ENCODE data around the gene ARL15. TPM values are rescaled to one million over a fixed set of nuclear protein-coding genes. Genes with fewer than 3 reads are reported as not detected.

ARL15 gene
- total and polyA plus RNA-seq, 2 donors (not counting 1 experiment from before 2014, with no cell fraction given), result 5.8 to 20.5 TPM

GRCh38 chr5:53928641-53929040 lies 381.7 kb downstream of the ARL15 start:
- Histone ChIP-seq H3K27me3 (replicated peaks in 1 of 4; ENCODE audit: control extremely low read depth in 1 of 4, control insufficient read depth in 3 of 4, insufficient read depth in 4 of 4, low read length in 3 of 4) (no peaks in the 10 kb centered on the region), H2AFZ (ENCODE audit: insufficient read depth, low read depth, low read length, poor library complexity, severe bottlenecking) (no peak overlapping the region), H3K27ac (ENCODE audit: low read length in 2 of 2) (no peak overlapping the region), H3K9ac (ENCODE audit: low read length) (no peak overlapping the region), H3K36me3 (replicated peaks in 1 of 2; ENCODE audit: control extremely low read depth in 1 of 2, control insufficient read depth in 1 of 2, extremely low read depth in 1 of 2, insufficient read depth in 2 of 2, low read length in 1 of 2) (no peaks in the 10 kb centered on the region), H3K4me2 (replicated peaks; ENCODE audit: low read depth, low read length, poor library complexity, severe bottlenecking) (no peak overlapping the region), H3K4me3 (ENCODE audit: control extremely low read depth in 1 of 5, extremely low read depth in 1 of 5, insufficient read depth in 1 of 5, low read depth in 2 of 5, low read length in 4 of 5) (no peak overlapping the region), H3K4me1 (ENCODE audit: control insufficient read depth in 2 of 2, insufficient read depth in 2 of 2, low read length in 2 of 2) (no peaks in the 10 kb centered on the region), H3K79me2 (ENCODE audit: control insufficient read depth, insufficient read depth, low read length) (no peaks in the 10 kb centered on the region), H4K20me1 (ENCODE audit: control insufficient read depth, insufficient read depth, low read length, poor library complexity, severe bottlenecking) (no peaks in the 10 kb centered on the region), H3K9me3 (ENCODE audit: control extremely low read depth in 1 of 3, control insufficient read depth in 2 of 3, insufficient read depth in 1 of 3, low read length in 2 of 3) (no peaks in the 10 kb centered on the region)
- H3K27me3 Mint-ChIP-seq, result no peaks in the 10 kb centered on the region
- ChIA-PET CTCF (no interaction called here), POLR2A (no interaction called here)
- H3K4me1 Mint-ChIP-seq, result no peaks in the 10 kb centered on the region
- ATAC-seq (ENCODE audit: low read depth) (no peak), DNase-seq (no peak)
- no peaks in the 10 kb centered on the region for H3K9me3 Mint-ChIP-seq (ENCODE audit: insufficient read depth)
- H3K27ac Mint-ChIP-seq, result no peak overlapping the region
- no CpG with 5 or more reads among the region's 6 CpGs for WGBS (ENCODE audit: insufficient coverage)
- no peak overlapping the region for H3K4me3 Mint-ChIP-seq
- TF ChIP-seq CTCF (IDR thresholded peaks at IDR 0.05) (no peak), EZH2 (IDR thresholded peaks at IDR 0.05; ENCODE audit: borderline replicate concordance, insufficient read depth, low read depth, low read length, poor library complexity, severe bottlenecking) (no peak)
- intact Hi-C loops (cut with micrococcal nuclease), result no loop called here

GRCh38 chr5:53927668-53928247 lies 382.6 kb downstream of the ARL15 start:
- Histone ChIP-seq H3K36me3 (replicated peaks in 1 of 2; ENCODE audit: control extremely low read depth in 1 of 2, control insufficient read depth in 1 of 2, extremely low read depth in 1 of 2, insufficient read depth in 2 of 2, low read length in 1 of 2) (no peaks in the 10 kb centered on the region), H2AFZ (ENCODE audit: insufficient read depth, low read depth, low read length, poor library complexity, severe bottlenecking) (no peak overlapping the region), H3K4me1 (ENCODE audit: control insufficient read depth in 2 of 2, insufficient read depth in 2 of 2, low read length in 2 of 2) (no peaks in the 10 kb centered on the region), H4K20me1 (ENCODE audit: control insufficient read depth, insufficient read depth, low read length, poor library complexity, severe bottlenecking) (no peaks in the 10 kb centered on the region), H3K4me3 (ENCODE audit: control extremely low read depth in 1 of 5, extremely low read depth in 1 of 5, insufficient read depth in 1 of 5, low read depth in 2 of 5, low read length in 4 of 5) (no peak overlapping the region), H3K9me3 (ENCODE audit: control extremely low read depth in 1 of 3, control insufficient read depth in 2 of 3, insufficient read depth in 1 of 3, low read length in 2 of 3) (no peaks in the 10 kb centered on the region), H3K27ac (ENCODE audit: low read length in 2 of 2) (no peak overlapping the region), H3K79me2 (ENCODE audit: control insufficient read depth, insufficient read depth, low read length) (no peaks in the 10 kb centered on the region), H3K27me3 (replicated peaks in 1 of 4; ENCODE audit: control extremely low read depth in 1 of 4, control insufficient read depth in 3 of 4, insufficient read depth in 4 of 4, low read length in 3 of 4) (no peaks in the 10 kb centered on the region), H3K9ac (ENCODE audit: low read length) (no peak overlapping the region), H3K4me2 (replicated peaks; ENCODE audit: low read depth, low read length, poor library complexity, severe bottlenecking) (no peak overlapping the region)
- Mint-ChIP-seq H3K4me1 (peaks cover 4% of the 10 kb centered on the region), H3K27me3 (no peaks in the 10 kb centered on the region), H3K9me3 (ENCODE audit: insufficient read depth) (no peaks in the 10 kb centered on the region), H3K4me3 (no peak overlapping the region), H3K27ac (no peak overlapping the region)
- ChIA-PET CTCF (no interaction called here), POLR2A (no interaction called here)
- TF ChIP-seq EZH2 (IDR thresholded peaks at IDR 0.05; ENCODE audit: borderline replicate concordance, insufficient read depth, low read depth, low read length, poor library complexity, severe bottlenecking) (no peak), CTCF (IDR thresholded peaks at IDR 0.05) (no peak)
- ATAC-seq (ENCODE audit: low read depth) (no peak), DNase-seq (no peak)
- 100% methylated on average over 1 of the region's 6 CpGs for WGBS (ENCODE audit: insufficient coverage)
- intact Hi-C loops (cut with micrococcal nuclease), result no loop called here

Measured in B cell (primary cell).